ENCODE results near the gene EPHX1.
"Not testable (repeated sequence)": the region's sequence is repeated elsewhere in the genome, so short reads cannot be mapped to it uniquely, and the experiment has no call there.

Gene EPHX1

DNA sequence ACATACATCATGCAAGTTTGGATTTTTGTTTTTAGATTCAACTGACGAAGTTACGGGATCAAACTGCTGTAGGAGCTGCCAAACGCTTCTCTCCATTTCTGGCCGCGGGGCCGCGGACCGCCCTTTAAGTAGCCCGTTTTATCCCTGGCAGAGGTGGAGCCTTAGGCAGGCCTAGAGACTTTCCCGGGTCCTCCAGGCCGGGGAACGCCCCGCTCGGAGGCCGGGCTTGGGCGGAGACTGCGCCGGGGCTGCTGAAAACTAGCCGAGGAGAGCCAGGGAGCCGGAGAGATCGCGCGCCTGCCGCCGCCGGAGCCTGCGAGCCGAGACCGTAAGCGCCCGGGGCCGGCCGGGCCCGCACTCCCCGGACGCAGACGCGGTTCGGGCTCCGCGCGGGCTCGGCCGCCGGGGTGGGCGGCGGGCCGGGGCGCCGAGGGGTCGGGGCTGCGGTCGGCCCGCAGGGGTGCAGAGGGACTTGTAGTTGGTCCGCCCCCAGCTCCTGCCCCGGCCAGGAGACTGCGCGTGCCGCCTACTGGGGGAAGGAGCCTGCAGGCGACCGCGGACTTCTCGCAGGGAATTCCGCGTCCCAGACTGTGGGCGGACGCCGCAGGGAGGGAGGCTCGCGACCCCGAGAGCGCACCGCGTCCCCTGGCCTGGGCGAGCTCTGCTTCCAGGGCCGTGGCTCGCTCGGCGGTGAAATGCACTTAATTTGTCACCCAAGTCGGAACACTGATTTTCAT is at the start of gene EPHX1:
EPHX1 (plus strand) TSS at position 283 of the 737 bp plus-strand sequence. CDS start 18,606 bp downstream, outside the sequence.
- peak; percentile 40 to 67 for DNase-seq

DNA sequence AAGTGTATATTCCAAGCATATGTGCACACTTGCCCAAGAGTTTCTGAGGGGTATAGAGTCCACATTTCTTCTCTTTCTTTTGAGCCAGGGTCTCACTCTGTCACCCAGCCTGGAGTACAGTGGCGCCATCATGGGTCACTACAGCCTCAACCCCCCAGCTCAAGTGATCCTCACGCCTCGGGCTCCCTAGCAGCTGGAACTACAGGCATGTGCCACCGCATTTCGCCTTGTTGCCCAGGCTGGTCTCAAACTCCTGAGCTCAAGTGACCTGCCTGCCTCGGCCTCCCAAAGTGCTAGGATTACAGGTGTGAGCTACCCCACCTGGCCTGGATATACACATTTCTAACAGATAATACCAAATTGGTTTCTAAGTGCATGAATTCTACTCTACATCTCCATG is 49.4 kb upstream of the EPHX1 start:
- DNase-seq = no peak

DNA sequence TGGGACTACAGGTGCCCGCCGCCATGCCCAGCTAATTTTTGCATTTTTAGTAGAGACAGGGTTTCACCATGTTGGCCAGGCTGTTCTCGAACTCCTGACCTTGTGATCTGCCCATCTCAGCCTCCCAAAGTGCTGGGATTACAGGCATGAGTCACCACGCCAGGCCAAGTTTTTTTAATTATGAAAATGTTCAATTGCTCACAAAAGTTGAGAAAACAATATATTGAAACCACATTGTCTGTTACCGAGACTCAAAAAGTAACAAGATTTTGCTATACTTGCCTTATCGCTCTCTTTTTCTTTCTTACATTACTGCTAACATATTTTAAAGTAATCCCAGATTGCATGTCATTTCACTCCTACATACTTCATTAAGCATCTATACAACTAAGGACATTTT is 48.5 kb upstream of the EPHX1 start:
- DNase-seq = not testable (repeated sequence)

DNA sequence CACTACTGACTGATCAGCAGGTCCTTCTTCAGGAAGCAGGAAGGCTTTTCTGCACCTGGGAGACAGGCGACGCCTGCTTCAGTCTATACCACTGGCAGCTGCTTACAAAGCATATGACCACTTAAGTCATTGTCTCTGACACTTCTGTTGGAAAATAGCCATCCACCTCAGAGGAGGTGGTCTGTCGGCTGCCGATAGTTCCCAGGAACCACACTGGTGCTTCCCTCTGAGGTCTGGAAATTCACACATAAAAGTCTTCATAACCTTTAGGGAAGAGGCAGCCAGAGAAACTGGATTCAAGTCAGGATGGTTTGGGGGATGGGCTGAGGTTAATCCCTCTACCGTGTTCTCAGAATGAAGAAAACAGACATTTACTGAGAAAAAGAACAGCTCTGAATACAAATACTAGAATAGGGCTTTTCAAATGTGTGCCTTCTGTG is 47.9 kb upstream of the EPHX1 start:
- no peak for DNase-seq

GRCh38 chr1:225762444-225762843 is 47.5 kb upstream of the EPHX1 start:
- no peak for DNase-seq

- no peak for DNase-seq
Measured at GRCh38 chr1:225763716-225764548, 46.0 kb upstream of the EPHX1 start.

DNA sequence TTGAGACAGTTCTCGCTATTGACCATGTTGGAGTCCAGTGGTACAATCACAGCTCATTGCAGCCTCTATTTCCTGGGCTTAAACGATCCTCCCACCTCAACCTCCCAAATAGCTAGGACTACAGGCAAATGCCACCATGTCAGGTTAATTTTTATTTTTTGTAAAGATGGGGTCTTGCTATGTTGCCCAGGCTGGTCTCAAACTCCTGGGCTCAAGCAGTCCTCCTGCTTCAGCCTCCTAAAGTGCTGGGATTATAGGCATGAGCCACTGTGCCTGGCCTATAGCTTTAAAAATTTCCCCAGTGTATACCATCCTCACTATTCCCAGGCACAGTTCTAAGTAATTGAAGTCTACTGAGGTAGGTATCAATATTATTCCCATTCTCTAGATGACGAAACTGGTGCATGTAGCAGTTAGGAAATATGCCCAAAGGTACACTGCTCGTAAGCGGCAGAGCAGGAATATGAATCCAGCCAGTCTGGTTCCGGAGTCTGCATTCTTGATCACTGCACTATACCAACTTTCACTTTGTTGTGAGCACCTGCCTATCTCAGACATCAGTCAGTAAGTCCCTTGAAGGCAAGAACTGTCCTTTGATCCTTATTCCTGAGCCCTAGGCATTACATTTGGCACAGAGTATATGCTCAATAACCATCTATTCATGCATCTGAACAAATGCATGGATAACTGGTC is 43.8 kb upstream of the EPHX1 start:
- no peak for DNase-seq

- no peak for DNase-seq
Measured at GRCh38 chr1:225766967-225767633, 42.8 kb upstream of the EPHX1 start.

DNA sequence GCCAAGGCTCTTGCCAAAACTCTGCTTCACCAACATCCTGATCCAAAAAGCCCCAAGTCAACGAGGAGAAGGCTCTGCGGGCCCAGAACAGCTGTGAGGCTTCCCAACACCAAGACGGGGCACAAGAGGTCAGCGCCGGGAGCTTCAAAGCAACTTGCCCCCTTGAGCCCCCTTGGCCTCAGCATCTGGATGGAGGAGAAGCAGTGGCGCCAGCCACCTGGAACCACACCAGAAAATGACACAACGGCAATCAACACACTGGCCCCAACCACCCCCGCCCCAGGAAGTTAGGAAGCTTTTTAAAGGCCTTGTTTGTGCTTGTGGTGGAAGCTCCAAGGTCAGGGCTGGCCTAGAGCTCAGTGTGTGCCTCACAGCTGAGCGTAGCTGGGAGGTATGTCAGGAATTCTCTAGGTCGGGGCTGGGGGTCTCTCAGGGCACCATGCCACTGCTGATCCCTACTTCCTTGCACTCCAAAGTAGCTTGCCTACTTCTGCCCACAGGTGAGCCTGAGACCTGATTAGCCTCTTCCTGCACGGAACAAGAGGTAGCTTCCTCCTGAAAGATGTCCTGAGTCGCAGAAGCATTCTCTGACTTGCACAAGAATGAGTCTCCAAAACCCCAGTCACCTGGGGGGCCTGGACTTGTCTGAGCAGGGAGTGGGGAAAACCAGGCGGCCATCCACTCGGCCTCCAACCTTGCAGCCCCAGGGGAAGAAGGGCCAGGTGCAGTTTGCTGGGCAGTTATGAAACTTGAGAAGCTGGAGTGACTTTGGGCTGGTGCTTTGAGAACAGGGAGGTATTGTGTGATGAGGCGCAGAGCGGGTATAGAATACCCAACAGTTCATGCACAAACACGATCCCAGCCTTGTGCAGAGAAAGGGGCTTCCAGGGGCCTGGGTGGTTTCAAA is 42.0 kb upstream of the EPHX1 start:
- no peak for DNase-seq

GRCh38 chr1:225768662-225769426 is 41.1 kb upstream of the EPHX1 start:
- no peak for DNase-seq

- DNase-seq = no peak
Measured at GRCh38 chr1:225769687-225770086, 40.2 kb upstream of the EPHX1 start.

DNA sequence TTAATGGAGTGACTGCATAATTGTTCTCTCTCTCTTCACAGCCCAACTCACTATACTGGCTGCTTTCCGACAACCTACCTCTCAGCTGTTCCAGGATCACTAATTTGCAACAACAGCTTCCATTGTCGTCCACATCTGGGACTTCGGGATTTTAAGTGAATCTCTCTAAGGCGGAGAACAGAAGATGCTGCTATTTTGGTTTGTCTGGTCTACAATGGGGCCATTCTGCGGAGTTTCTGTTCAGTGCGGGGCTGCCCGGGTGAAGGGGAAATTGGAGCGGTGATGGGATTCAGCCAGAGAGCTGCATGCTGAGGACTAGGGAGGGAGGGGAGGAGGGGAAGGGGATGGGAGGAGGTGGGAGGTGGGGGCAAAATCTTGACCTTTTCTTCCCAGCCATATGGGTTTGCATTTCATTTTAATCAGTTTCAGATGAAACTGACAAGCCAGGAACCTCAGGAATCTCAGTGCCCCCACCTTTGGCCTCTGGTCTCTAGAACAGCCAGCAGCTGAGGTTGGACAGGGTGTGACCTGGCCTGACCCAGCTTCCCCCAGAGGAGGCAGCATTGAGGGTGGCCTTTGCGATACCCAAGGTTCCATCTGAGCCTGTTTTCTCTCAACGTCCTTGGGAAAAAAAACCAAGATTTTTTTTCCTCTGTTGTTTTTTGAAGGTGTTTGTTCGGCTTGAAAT is 39.2 kb upstream of the EPHX1 start:
- DNase-seq = no peak

DNA sequence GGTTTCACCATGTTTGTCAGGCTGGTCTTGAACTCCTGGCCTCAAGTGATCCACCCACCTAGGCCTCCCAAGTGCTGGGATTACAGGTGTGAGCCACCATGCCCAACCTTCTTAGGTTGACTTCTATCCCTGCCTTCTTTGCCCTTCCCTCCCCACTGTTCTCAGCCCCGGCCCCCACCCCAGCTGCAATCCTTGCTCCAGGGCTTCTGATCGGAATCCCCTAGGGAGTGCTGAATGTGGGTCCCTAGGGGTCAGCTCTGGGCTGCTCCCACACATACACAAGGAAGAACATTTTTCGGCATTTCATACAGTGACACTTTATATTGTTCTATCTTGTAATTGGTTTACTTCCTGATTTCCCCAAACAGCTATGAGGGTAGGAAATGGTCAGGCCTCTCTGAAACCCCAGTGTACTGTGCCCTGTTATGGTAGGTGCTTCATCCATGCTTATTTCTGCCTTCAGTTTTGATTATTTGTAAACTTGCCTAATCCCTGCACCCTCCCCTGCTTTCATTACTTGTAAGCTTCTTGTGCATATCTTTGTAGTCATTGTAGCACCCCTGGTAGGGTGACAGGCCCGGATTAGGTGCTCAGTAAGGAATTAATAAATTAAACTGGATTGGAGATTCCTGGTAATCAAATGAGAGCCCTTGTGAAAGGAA is 38.1 kb upstream of the EPHX1 start:
- DNase-seq = no peak

DNA sequence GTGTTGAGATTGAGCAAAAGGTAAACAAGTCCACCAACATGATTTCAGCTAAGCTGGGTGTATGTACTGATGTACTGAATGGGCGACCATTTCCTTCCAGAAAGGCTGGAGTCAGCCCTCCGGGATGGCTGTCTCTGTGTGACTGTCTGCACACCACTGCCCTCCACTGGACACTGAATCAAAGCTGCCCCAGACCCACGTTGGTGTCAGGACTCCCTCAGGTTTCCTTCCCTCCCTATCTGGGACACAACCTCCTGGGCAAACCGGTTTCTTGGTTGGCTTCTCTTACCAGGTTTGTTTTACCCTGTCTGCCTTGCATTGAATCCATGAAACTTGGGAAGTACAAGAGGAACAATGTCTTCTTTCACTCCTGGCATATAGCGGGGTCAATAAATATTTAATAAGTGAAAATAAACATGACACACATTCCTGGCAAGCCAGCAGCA is 37.6 kb upstream of the EPHX1 start:
- no peak for DNase-seq

DNA sequence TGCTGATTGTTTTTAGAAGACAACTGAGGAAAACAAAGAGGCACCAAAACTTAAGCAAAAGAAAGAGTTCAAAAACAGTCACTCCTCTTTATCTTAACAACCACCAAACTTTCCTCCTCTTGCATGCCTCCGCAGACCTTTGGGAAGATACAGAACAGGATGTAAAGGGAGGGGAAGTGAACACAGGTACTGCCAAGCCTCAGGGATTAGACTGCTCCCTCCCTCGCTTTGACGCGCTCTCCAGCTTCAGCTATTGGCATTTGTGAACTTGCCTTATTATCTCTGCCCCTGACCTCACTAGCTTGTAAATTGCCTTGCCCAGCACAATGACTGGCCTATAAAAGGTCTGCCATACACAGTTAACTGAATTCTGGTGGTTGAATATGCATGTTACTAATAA is 37.1 kb upstream of the EPHX1 start:
- no peak for DNase-seq

DNA sequence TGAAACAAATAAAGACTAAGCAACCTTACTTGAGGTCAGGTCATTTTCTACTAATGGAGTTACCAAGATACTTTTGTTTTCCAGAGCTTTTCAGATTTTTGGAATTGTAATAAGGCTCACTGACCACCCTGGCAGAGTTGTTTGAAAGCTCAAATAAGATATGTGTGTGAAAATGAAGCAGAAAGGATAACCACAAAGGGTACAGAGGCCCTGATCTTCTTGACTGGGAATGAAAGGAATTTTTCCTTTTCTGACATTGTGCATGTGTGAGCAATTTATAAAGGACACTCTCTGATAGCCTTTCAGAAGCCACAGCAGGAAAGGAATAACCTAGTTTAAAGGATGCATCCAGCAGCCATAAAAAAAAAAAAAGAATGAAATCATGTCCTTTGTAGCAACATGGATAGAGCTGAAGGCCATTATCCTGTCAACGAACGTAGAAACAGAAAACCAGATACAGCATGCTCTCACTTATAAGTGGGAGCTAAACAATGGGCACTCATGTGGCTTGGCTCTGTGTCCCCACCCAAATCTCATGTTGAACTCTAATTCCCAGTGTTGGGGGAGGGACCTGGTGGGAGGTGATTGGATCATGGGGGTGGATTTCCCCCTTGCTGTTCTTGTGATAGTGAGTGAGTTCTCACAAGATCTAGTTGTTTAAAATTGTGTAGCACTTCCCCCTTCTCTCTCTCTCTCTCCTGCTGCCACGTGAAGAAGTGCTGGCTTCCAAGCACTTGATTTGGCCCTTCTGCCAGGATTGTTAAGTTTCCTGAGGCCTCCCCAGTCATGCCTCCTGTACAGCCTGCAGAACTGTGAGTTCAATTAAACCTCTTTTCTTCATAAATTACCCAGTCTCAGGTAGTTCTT is 35.4 kb upstream of the EPHX1 start:
- no peak for DNase-seq

DNA sequence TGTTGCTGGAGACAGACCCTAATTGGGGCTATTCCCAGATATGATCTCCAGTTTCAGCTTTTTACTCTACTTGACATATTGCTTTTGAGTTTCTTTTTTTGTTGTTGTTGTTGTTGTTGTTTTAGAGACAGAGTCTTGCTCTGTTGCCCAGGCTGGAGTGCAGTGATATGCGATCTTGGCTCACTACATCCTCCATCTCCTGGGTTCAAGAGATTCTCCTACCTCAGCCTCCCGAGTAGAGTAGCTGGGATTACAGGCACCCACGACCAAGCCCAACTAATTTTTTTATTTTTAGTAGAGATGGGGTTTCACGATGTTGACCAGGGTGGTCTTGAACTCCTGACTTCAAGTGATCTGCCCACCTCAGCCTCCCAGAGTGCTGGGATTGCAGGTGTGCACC is 33.6 kb upstream of the EPHX1 start:
- no peak for DNase-seq

GRCh38 chr1:225777058-225777582 is 32.8 kb upstream of the EPHX1 start:
- DNase-seq = no peak

Measured in stimulated activated CD4-positive, alpha-beta T cell treated with anti-CD3 and anti-CD28 coated beads, Interleukin-4, amount 100 ng/mL, for 4 hours (primary cell).